Astrocyte of the cerebellum (primary cell): Measurements from ENCODE around the gene CSF2RB.

ENCODE experiments used
- DNase-seq: peaks from one replicate; pipeline ENCODE4 v3.0.0-alpha.2; 2011; ENCODE audit warnings: low read depth
- H3K4me3 ChIP-seq: 2 replicates; pipeline ENCODE4 v1.5.1; 2011; ENCODE audit warnings: mild to moderate bottlenecking, low read depth, low read length, moderate library complexity
- in situ Hi-C: cut with HindIII; loops from 2 replicates; pipeline ENCODE4 v1.10.0; 2017; ENCODE audit warnings: low sequenced_read_pairs
- TF ChIP-seq, protein P1 (sequence below): IDR thresholded peaks from 2 replicates; pipeline ENCODE4 v1.5.1; 2012; ENCODE audit warnings: low read length, low read depth, moderate library complexity, mild to moderate bottlenecking; ENCODE audit errors: missing control alignments

Gene CSF2RB

DNA sequence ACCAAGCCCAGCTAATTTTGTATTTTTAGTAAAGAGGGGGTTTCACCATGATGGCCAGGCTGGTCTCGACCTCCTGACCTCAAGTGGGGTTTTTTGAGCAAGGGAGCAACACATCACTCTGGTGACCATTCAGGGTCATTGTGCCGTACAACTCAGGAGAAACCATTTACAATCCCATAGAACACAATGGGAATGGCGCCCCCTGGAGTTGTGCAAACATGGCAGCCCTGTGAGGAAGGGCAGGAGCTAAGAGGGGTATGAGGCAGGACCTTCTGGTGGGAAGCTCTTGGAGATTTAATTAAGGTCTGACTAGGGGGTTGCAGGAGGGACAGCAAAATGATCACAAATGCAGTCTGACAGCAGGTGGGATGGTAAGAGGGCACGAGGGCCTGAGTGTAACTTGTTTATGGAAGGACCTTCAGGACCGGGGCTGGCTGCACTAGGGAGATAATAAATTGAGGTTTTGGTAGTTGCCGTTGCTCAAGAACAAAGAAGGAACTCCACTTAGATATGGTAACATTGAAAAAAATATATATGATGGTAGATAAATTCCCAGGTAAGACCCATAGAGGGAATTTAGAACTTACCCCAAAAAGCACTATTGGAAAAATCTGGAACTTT, 9.1 kb upstream of the CSF2RB start:
- DNase-seq: no peak
- TF ChIP-seq, protein P1, sequence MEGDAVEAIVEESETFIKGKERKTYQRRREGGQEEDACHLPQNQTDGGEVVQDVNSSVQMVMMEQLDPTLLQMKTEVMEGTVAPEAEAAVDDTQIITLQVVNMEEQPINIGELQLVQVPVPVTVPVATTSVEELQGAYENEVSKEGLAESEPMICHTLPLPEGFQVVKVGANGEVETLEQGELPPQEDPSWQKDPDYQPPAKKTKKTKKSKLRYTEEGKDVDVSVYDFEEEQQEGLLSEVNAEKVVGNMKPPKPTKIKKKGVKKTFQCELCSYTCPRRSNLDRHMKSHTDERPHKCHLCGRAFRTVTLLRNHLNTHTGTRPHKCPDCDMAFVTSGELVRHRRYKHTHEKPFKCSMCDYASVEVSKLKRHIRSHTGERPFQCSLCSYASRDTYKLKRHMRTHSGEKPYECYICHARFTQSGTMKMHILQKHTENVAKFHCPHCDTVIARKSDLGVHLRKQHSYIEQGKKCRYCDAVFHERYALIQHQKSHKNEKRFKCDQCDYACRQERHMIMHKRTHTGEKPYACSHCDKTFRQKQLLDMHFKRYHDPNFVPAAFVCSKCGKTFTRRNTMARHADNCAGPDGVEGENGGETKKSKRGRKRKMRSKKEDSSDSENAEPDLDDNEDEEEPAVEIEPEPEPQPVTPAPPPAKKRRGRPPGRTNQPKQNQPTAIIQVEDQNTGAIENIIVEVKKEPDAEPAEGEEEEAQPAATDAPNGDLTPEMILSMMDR: no peak
- in situ Hi-C loops: no loop called here
- H3K4me3 ChIP-seq: no peak overlapping the region

DNA sequence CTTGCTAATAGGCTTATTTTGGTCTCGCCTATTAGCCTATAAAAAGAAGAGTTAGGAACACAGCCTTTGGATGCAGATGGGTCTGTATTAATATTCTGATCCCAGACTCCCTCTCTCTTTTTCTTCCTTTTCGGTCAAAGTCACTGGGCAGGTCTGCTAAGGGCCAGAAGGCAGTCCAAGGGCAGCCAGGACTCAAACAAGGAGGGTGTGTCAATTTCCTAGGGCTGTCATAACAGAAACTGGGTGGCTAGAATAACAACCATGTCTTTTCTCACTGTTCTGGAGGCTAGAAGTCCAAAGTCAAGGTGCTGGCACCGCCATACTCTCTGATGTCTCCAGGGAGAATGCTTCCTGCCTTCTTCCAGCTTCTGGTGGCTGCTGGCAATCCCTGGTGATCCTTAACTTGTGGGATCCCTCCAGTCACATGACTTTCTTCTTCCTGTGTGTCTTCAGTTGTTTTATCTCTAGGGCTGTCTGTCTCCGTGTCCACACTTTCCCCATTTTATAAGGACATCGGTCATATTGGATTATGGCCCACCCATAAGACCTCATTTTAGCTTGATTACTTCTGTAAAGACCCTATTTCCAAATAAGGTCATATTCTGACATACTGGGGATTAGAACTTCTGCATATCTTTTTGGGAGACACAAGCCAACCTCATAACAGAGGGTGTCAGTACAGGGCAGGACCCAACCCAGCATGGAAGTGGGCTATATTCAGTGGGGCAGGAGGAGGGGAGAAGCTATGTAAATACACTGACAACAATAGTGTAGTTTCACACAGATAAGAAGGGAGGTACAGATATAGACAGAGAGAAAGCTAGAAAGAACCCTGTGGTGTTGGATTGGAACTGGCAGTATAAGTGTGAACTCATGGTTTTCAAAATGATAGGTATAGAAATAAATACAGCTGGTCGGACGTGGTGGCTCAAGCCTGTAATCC, 5.9 kb upstream of the CSF2RB start:
- TF ChIP-seq, protein P1: no peak
- in situ Hi-C loops: no loop called here
- DNase-seq: no peak
- no peak overlapping the region for H3K4me3 ChIP-seq

DNA sequence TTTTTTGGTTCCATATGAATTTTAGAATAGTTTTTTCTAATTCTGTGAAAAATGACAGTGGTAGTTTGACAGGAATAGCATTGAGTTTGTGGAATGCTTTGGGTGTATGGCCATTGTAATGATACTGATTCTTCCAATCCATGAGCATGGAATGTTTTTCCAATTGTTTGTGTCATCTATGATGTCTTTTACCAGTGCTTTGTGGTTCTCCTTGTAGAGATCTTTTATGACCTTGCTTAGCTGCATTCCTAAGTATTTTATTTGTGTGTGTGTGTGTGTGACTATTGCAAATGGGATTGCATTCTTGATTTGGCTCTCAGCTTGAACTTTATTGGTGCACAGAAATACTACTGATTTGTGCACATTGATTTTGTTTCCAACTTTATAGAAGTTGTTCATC, 3.0 kb upstream of the CSF2RB start:
- in situ Hi-C loops: no loop called here
- TF ChIP-seq, protein P1: no peak
- no peak for DNase-seq

DNA sequence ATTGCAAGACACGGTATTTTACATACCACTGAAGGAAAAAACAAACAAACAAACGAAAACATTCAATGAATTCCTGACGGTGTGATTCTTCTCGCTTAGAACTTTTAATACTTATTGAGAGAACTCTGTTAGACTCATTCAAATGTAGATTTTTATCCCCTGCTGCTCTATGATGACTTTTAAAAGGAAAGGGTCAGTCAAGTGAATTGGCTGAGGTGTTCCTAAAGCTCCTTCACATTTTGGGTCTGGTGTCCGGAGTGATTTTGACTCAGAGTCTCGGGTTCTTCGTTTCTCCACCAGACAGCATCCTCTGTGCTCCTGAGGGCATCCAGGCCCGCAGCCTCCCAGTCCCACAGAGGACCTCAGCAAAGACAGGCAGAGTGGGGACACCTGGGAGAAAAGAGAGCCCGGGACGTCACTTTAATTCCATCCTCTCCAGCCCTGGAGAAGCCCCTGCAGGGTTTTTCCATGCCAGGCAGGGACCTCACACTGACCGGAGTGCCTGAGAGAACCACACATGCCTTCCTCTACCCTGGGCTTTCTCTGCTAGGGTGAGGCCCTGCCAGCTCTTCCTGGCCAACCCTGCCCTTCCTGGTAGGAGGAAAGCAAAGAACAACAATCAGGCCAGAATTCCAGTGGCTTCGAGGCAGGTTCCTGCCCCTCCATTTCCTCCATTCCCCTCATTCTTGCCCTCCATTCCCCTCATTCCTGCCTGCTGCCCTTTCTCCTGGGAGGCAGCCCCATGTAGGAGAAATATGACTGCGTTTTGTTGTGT, 1.4 kb upstream of the CSF2RB start:
- in situ Hi-C loops: no loop called here
- no peak overlapping the region for H3K4me3 ChIP-seq

More for the DNA sequence above, 3.0 kb upstream of the CSF2RB start:
- no peak overlapping the region for H3K4me3 ChIP-seq

DNA sequence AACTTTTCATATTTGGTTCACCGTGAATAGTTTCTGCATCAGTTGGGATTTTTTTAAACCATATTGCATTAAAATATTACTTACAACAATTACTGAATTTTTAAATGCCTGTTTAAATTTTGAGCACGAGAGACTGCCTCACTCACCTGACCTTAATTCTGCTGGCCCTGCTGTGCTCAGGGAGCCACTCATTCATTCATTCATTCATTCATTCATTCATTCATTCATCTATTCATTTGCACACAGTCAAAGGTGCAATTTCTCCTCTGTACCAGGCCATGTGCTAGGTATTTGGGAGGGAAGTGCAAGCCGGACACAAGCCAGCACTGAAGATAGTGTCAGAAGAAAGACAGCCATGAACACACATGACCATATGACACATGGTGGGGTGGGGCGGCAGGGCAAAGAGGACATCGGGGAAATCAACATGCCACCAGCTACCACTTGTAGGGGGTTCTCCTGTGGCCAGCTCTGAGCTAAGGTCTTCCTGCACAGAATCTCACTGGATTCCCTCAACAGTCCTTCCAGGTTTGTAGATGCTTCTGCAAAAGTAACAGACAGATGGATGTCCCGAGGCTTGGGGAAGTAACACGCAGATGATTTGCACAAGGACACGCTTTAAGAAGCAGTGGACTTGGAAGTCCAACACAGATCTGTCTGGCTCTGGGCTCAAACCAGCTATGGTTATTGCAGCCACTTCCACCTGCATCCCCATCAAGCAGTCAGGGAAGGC, 568 bp upstream of the CSF2RB start:
- no peak overlapping the region for H3K4me3 ChIP-seq
- DNase-seq: no peak
- TF ChIP-seq, protein P1: no peak
- in situ Hi-C loops: no loop called here

More for the DNA sequence above, 1.4 kb upstream of the CSF2RB start:
- DNase-seq: no peak
- TF ChIP-seq, protein P1: no peak

DNA sequence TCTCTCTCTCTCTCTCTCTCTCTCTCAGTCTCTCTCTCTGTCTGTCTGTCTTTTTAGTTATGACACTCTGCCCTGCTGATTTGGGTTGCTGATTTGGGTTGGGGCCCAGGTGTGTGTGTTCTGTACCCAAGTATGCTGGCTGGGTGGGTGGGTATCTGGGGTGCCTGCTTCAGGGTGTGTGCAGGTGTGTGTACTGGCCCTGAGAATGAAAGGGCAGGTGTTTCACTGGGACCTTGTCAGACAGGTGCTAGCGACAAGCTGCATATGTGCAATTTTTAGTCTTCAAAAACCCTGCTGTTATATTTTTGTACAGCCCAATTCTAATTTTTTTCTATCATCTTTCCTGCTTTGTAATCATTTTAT, 943 bp downstream of the CSF2RB start:
- DNase-seq: no peak
- in situ Hi-C loops: no loop called here
- H3K4me3 ChIP-seq: no peak overlapping the region
- TF ChIP-seq, protein P1: no peak
